Ramos (cell line): ENCODE measurements around the gene MEAF6.
"Not testable (repeated sequence)": the region's sequence is repeated elsewhere in the genome, so short reads cannot be mapped to it uniquely, and the experiment has no call there.

Experiments used
- in situ Hi-C: fragments of 300-500 bp; cut with MboI; formaldehyde crosslinking; loops from one replicate; pipeline ENCODE4 v1.14.3; 2022; ENCODE audit warnings: low sequenced_read_pairs; ENCODE audit not compliant: unreplicated experiment

Gene MEAF6

DNA sequence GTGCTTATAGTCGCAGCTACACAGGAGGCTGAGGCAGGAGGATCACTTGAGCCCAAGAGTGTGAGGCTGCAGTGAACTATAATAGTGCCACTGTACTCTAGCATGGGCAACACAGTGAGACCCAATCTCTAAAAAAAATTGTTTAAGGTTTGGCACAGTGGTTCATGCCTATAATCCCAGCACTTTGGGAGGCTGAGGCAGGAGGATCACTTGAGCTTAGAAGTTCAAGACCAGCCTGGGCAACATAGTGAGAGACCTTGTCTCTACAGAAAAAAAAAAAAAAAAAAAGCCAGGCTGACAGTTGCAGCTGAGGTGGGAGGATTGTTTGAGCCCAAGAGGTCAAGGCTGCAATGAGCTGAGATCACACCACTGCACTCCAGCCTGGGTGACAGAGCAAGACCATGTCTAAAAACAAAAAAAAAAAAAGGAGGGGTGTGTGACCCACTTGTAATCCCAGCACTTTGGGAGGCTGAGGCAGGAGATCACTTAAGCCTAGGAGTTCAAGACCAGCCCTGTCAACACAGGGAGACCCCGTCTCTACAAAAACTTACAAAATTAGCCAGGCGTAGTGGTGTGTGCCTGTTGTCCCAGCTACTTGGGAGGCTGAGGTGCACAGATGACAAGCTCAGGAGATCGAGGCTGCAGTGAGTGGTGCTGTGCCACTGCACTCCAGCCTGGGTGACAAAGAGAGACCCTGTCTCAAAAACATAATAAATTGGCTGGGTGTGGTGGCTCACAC lies 18.0 kb upstream of the MEAF6 start:
- in situ Hi-C loops: not testable (repeated sequence)

DNA sequence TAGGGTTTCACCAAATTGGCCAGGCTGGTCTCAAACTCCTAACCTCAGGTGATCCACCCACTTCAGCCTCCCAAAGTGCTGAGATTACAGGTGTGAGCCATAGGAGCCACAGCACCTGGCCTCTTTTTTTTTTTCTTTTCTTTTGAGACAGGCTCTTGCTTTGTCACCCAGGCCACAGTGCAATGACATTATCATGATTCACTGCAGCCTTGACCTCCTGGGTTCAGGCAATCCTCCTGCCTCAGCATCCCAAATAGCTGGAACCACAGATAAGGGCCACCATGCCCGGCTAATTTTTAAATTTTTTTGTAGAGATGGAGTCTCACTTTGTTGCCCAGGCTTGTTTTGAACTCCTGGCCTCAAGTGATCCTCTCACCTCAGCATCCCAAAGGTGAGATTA lies 15.3 kb upstream of the MEAF6 start:
- in situ Hi-C loops: not testable (repeated sequence)

GRCh38 chr1:37519613-37520012 lies 5.0 kb upstream of the MEAF6 start:
- in situ Hi-C loops: no loop called here

DNA sequence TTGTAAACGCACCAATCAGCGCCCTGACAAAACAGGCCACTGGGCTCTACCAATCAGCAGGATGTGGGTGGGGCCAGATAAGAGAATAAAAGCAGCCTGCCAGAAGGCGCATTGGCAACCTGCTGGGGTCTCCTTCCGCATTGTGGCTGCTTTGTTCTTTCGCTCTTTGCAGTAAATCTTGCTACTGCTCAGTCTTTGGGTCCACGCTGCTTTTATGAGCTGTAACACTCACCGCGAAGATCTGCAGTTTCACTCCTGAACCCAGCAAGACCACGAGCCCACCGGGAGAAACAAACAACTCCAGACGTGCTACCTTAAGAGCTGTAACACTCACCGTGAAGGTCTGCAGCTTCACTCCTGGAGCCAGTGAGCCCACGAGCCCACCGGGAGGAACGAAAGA lies 4.4 kb upstream of the MEAF6 start:
- in situ Hi-C loops: not testable (repeated sequence)

DNA sequence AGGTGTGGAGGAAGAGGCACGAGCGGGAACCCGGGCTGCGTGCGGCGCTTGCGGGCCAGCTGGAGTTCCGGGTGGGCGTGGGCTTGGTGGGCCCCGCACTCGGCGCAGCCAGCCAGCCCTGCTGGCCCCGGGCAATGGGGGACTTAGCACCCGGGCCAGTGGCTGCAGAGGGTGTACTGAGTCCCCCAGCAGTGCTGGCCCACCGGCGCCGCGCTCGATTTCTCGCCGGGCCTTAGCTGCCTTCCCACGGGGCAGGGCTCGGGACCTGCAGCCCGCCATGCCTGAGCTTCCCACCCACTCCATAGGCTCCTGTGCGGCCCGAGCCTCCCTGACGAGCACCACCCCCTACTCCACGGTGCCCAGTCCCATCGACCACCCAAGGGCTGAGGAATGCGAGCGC lies 3.7 kb upstream of the MEAF6 start:
- in situ Hi-C loops: not testable (repeated sequence)

DNA sequence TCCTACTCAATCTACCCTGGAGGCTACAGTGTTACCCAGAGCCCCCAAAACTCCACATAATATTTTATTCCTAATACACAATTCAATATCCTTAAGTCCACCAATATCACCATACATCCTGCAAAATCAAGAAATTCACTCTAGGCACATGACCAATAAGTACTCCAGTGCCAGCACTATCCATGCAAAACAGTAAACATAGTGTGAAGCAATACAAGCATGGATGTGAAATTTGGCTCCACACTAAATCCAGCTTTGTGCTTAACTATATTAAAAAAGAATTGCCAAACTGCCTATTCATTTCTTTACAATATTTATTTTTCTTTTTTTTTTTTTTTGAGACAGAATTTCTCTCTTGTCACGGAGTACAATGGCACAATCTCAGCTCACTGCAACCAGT lies 3.0 kb upstream of the MEAF6 start:
- in situ Hi-C loops: no loop called here

DNA sequence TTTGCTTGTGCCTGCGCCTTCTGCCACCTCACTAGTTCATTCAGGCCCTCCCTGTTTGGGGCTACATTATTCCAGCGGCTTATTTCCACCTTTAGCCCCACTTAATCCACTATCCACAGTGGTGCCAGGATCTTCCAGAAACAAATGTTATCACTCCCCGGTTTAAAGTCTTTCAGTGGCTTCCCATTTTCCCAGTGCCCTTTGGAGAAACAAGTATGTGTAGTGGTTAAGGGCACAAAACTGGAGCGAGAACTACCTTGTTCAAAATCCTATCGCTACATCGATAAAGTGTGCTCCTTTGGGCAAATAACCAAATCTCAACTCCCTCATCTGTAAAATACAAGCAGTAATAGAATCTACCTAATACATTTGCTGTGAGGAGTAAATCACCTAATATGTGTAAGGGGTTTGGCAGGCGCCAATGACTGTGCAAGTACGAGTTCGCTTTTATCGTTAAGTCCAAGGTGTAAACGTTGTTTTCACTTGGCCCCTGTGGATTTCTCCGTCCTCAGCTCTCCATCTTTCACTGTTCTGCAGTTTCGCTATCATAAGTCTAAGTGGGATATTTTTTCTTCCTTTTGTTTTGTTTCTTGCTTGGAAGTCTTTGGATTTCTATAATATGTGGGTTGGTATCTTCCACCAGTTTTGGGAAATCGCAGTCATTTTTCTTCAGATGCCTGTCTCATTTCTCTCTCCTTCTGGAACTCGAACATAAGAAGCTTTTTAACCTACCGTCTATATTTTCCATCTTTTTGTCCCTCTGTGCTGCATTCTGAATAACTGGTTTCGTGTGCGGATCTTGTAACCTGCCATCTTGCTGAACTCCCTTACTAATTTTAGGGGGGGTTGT lies 844 bp upstream of the MEAF6 start:
- in situ Hi-C loops: no loop called here

DNA sequence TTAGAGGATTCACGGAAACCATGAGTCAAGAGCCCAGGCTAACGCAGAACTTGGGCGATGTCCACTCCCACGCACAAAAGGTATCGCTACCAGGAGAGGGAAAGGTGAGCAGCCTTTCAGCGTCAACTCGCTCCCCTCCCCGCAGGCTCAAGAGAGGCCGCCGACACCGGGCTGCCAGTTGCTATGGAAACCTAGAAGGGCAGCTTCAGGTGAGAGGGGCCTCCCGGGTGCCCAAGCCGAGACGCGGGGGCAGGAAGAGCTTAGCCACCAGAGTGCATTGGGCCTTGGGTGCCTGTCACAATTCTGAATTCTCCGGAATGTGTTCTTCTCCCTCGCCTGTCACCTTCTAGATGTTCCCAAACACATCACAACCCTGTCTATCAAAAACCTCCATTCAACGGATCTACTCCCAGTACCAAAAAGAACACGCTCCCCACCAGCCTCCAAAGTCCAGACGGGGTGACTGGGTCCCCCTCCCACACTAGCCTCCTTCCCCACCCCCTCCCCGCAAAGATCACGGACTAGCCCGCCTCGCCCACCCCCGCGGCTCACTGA lies 694 bp downstream of the MEAF6 start:
- in situ Hi-C loops: no loop called here

DNA sequence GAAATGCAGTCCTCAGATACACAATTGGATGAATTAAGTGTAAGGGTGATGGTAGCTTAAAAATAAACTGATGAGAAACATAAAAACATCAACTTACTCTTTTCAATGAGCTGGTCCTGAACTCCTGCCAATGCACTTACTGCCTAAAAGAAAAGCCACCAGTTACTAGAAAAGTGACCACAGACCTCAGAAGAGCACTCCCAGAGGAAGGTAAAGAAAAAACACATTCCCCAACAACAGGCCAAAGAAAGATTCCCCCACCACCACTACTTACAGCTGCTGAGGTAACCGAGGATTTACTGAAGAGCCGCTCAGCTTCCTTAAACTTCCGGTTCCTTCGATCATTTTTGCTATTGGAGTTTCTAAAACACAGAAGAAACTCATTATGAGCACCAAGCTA lies 5.4 kb downstream of the MEAF6 start:
- in situ Hi-C loops: no loop called here

GRCh38 chr1:37506740-37507139 lies 7.8 kb downstream of the MEAF6 start:
- in situ Hi-C loops: no loop called here

DNA sequence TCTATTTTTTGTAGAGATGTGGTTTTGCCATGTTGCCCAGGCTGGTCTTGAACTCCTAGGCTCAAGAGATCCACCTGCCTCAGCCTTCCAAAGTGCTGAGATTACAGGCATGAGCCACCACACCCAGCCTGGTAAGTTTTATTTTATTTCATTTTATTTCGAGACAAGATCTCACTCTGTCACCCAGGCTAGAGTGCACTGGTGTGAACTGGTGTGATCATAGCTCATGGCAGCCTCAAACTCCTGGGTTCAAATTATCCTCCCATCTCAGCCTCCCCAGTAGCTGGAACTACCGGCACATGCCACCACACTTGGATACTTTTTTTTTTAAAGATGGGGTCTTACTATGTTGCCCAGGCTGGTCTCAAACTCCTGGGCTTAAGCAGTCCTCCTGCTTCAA lies 11.8 kb downstream of the MEAF6 start:
- in situ Hi-C loops: not testable (repeated sequence)

- in situ Hi-C loops: no loop called here
Observed at GRCh38 chr1:37502104-37502503, 12.5 kb downstream of the MEAF6 start.

DNA sequence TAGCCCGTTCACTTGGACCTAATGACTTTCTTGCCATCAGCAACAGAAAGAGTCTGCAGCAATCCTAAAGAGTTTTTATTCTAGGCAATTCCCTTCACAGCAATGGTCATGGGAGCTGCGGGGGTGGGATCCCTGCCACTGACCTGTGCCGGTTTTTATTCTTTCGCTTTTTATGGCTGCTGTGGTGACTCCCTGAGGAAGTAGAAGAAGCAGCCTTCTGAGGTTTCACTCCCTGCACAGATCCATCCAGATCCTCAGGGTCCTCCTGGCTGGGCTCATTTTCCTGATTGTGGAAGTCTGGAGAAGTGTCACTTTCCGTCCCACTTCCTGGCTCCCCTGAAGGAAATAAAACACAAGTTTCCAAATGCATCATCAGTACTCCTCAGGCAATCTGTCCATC lies 12.9 kb downstream of the MEAF6 start:
- in situ Hi-C loops: no loop called here

DNA sequence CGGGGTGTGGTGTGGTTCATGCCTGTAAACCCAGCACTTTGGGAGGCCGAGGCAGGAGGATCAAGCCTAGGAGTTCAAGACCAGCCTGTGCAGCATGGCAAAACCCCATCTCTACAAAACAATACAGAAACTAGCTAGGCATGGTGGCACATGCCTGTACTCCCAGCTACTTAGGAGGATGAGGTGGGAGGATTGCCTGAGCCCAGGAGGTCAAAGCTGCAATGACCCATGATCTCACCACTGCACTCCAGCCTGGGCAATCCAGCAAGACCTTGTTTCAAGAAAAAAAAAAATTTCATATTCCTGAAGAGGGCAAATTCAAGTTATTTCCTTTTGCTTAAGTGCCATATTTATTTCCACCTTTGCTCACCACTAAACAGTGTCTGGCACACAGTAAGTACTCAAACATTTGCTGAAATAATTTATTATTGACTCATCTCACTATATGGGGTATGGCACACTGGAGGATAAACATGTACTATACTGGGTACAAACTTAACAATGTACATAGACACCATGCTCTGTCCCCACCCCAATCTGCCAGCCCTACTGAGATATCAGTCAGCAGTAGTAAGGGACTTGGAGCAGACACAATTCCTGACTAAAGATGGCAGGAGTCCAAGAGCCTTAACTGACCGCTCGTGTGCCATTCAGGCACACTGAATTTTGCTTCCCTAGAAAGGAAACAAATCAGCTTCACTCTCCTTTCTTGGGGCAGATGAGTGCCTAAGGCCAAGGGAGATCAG lies 15.5 kb downstream of the MEAF6 start:
- in situ Hi-C loops: no loop called here

GRCh38 chr1:37497832-37498231 lies 16.7 kb downstream of the MEAF6 start:
- in situ Hi-C loops: no loop called here

GRCh38 chr1:37495875-37496274 lies 18.7 kb downstream of the MEAF6 start:
- in situ Hi-C loops: no loop called here

DNA sequence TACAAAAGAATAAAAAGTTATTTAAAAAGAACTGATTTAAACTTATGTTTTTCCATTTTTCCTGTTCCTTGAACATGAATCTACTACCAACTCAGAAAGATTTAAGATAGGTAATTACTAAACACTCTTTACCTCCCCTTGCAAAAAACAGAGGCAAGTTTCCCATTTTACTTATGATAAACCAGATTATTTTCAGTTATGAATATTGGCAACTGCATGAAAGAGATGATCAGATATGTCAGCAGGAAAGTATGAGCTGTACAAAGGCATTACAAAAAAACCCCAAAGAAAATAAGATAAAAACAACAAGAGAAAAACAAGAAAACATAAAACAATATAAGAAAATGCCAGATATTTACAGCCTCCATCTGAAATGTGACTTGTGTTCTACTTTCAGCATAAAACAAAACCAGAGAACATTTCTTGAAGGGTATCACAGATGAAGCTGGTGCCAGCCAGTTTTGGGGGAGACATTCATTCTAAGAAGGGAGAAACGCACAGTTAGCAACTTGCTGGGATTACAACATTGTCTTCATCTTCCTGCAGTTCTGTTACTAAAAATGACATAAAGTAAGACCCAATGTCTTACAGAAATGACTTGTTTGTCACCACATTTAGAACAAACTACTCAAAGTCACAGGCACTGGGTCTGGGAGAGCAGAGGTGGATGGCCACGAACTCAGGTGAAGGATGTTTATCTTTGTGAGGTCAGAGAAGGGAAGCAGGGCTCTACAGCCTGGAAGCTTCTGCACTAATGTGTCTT lies 21.0 kb downstream of the MEAF6 start:
- in situ Hi-C loops: no loop called here

GRCh38 chr1:37487619-37487984 lies 27.0 kb downstream of the MEAF6 start:
- in situ Hi-C loops: loop anchor here (5.0 kb wide), 1 partner anchor 35 kb away; no protein-coding TSS in a partner anchor

- in situ Hi-C loops: loop anchor here (5.0 kb wide), 1 partner anchor 35 kb away; no protein-coding TSS in a partner anchor
Observed at GRCh38 chr1:37486680-37487618, 27.6 kb downstream of the MEAF6 start.
